OCI-LY3 (cell line): Measurements from ENCODE around the gene HIVEP3.

Experiments
- H2AFZ ChIP-seq: fragments of 200-600, 300-600 bp; shearing (Covaris generic); 2 replicates; pipeline ENCODE4 v1.6.0; 2014; ENCODE audit warnings: antibody characterized with exemption, low read depth, low read length
- H3K27ac ChIP-seq: fragments of 200-600, 300-600 bp; sonication (generic); 2 replicates; pipeline ENCODE4 v1.5.1; 2014; ENCODE audit warnings: mild to moderate bottlenecking, low read length, moderate library complexity, mixed read lengths
- H3K27me3 ChIP-seq: fragments of 200-600, 300-600 bp; sonication (generic); 2 replicates; pipeline ENCODE4 v1.6.1; 2014; ENCODE audit warnings: low read depth, low read length, mixed read lengths
- H3K36me3 ChIP-seq: fragments of 200-600, 300-600 bp; sonication (generic); replicated peaks from 2 replicates; pipeline ENCODE3; 2014; ENCODE audit warnings: low read depth, low read length, mixed read lengths
- H3K4me1 ChIP-seq: fragments of 300-600, 200-600 bp; sonication (generic); 2 replicates; pipeline ENCODE4 v1.6.1; 2014; ENCODE audit warnings: low read length, mixed read lengths
- H3K4me2 ChIP-seq: fragments of 200-600, 300-600 bp; sonication (generic); 2 replicates; pipeline ENCODE4 v1.6.1; 2014; ENCODE audit warnings: low read length, mixed read lengths
- H3K4me3 ChIP-seq: fragments of 300-600, 200-600 bp; sonication (generic); 2 replicates; pipeline ENCODE4 v1.5.1; 2014; ENCODE audit warnings: antibody characterized with exemption, mild to moderate bottlenecking, low read length, moderate library complexity
- H3K79me2 ChIP-seq: fragments of 300-600, 200-600 bp; shearing (Covaris generic); 2 replicates; pipeline ENCODE4 v1.6.1; 2014; ENCODE audit warnings: mild to moderate bottlenecking, low read length, mixed read lengths
- H3K9ac ChIP-seq: fragments of 300-600, 200-600 bp; shearing (Covaris generic); 2 replicates; pipeline ENCODE4 v1.6.0; 2014; ENCODE audit warnings: mild to moderate bottlenecking, low read length, moderate library complexity
- H3K9me3 ChIP-seq: fragments of 200-600, 300-600 bp; shearing (Covaris generic); 2 replicates; pipeline ENCODE4 v1.6.1; 2014; ENCODE audit warnings: low read length, mixed read lengths; ENCODE audit not compliant: insufficient read depth
- H4K20me1 ChIP-seq: fragments of 200-600, 300-600 bp; sonication (generic); 2 replicates; pipeline ENCODE4 v1.6.1; 2016; ENCODE audit warnings: low read length, mixed read lengths; ENCODE audit not compliant: insufficient read depth
- EZH2phosphoT487 ChIP-seq: fragments of 200-600 bp; shearing (Covaris generic); IDR thresholded peaks from 2 replicates; pipeline ENCODE4 v1.6.1; 2018; ENCODE audit warnings: antibody characterized with exemption, mixed run types, low read depth
- TF ChIP-seq, protein P1 (sequence below): fragments of 200-600, 300-600 bp; sonication (generic); IDR thresholded peaks from 2 replicates; pipeline ENCODE4 v1.5.1; 2014; ENCODE audit warnings: antibody characterized with exemption, low read length, low read depth

HIVEP3 gene

DNA sequence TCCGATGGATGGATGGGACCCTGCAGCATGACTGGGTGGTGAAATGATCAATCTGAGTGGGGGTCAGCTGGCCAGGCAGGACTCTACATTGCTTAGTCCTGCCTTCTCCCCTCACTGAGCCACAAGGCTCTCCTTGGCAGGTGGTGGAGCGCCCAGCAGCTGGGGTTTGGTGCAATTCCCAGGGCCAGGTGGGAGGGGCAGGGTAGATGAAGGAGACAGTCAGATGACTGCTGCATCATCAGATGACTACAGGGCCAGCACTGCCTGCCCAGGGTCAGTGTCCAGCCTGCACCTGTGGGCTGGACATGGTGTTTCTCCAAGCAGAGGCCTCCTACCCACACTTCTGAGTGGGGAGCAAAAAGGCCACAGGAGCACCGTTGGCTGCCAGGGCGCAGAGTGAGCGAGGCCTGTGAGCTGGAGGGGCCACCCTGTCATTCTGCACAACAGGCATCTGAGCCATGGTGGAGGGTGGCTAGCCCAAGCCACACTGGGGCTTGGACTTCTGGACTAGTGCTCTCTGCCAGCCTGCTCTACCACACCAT lies 330.3 kb downstream of the HIVEP3 start:
- H2AFZ ChIP-seq: no peak overlapping the region
- no peaks in the 10 kb centered on the region for H3K4me1 ChIP-seq
- H3K79me2 ChIP-seq: peaks cover 96% of the 10 kb centered on the region
- no peak overlapping the region for H3K4me2 ChIP-seq
- no peak overlapping the region for H3K4me3 ChIP-seq
- H3K9ac ChIP-seq: no peak overlapping the region
- no peaks in the 10 kb centered on the region for H3K27me3 ChIP-seq
- H3K9me3 ChIP-seq: no peaks in the 10 kb centered on the region
- H3K27ac ChIP-seq: no peak overlapping the region
- no peak for TF ChIP-seq EZH2phosphoT487
- TF ChIP-seq, protein P1, sequence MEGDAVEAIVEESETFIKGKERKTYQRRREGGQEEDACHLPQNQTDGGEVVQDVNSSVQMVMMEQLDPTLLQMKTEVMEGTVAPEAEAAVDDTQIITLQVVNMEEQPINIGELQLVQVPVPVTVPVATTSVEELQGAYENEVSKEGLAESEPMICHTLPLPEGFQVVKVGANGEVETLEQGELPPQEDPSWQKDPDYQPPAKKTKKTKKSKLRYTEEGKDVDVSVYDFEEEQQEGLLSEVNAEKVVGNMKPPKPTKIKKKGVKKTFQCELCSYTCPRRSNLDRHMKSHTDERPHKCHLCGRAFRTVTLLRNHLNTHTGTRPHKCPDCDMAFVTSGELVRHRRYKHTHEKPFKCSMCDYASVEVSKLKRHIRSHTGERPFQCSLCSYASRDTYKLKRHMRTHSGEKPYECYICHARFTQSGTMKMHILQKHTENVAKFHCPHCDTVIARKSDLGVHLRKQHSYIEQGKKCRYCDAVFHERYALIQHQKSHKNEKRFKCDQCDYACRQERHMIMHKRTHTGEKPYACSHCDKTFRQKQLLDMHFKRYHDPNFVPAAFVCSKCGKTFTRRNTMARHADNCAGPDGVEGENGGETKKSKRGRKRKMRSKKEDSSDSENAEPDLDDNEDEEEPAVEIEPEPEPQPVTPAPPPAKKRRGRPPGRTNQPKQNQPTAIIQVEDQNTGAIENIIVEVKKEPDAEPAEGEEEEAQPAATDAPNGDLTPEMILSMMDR: no peak
- peaks cover 18% of the 10 kb centered on the region for H3K36me3 ChIP-seq
- H4K20me1 ChIP-seq: peaks cover 79% of the 10 kb centered on the region

- H3K36me3 ChIP-seq: peaks cover 18% of the 10 kb centered on the region
- H3K27me3 ChIP-seq: no peaks in the 10 kb centered on the region
- H4K20me1 ChIP-seq: peaks cover 75% of the 10 kb centered on the region
- TF ChIP-seq EZH2phosphoT487: no peak
- TF ChIP-seq, protein P1: no peak
- no peak overlapping the region for H3K9ac ChIP-seq
- H3K4me3 ChIP-seq: no peak overlapping the region
- no peak overlapping the region for H2AFZ ChIP-seq
- no peaks in the 10 kb centered on the region for H3K4me1 ChIP-seq
- no peak overlapping the region for H3K27ac ChIP-seq
- H3K79me2 ChIP-seq: peaks cover 96% of the 10 kb centered on the region
- H3K4me2 ChIP-seq: no peak overlapping the region
- H3K9me3 ChIP-seq: no peaks in the 10 kb centered on the region
Measured at GRCh38 chr1:41587791-41588190, 330.9 kb downstream of the HIVEP3 start.

GRCh38 chr1:41586230-41586629 lies 332.5 kb downstream of the HIVEP3 start:
- H3K79me2 ChIP-seq: peaks cover 95% of the 10 kb centered on the region
- TF ChIP-seq, protein P1: no peak
- TF ChIP-seq EZH2phosphoT487: no peak
- no peaks in the 10 kb centered on the region for H3K4me1 ChIP-seq
- no peak overlapping the region for H3K27ac ChIP-seq
- no peak overlapping the region for H2AFZ ChIP-seq
- peaks cover 14% of the 10 kb centered on the region for H3K36me3 ChIP-seq
- peaks cover 73% of the 10 kb centered on the region for H4K20me1 ChIP-seq
- no peak overlapping the region for H3K4me2 ChIP-seq
- H3K4me3 ChIP-seq: no peak overlapping the region
- no peaks in the 10 kb centered on the region for H3K27me3 ChIP-seq
- no peaks in the 10 kb centered on the region for H3K9me3 ChIP-seq
- no peak overlapping the region for H3K9ac ChIP-seq

- Histone ChIP-seq H3K9me3 (no peaks in the 10 kb centered on the region), H3K36me3 (peaks cover 25% of the 10 kb centered on the region), H3K9ac (no peak overlapping the region), H2AFZ (no peak overlapping the region), H3K4me3 (no peak overlapping the region), H3K79me2 (peaks cover 89% of the 10 kb centered on the region), H3K27me3 (no peaks in the 10 kb centered on the region), H3K27ac (no peak overlapping the region), H3K4me1 (no peaks in the 10 kb centered on the region), H3K4me2 (no peak overlapping the region), H4K20me1 (peaks cover 67% of the 10 kb centered on the region)
- TF ChIP-seq EZH2phosphoT487: no peak
- TF ChIP-seq, protein P1: no peak
Measured at GRCh38 chr1:41583658-41584547, 334.8 kb downstream of the HIVEP3 start.
